MM.1S (cell line): ENCODE data around the gene CELA1.
A peak's percentile ranks its signal among the peaks of the same experiment; 100 is the strongest.

Source experiments
- DNase-seq: peaks from one replicate; pipeline ENCODE4 v3.0.0-alpha.2; 2015
- H2AFZ ChIP-seq: fragments of 300-600 bp; sonication (generic); 2 replicates; pipeline ENCODE4 v1.6.0; 2016; ENCODE audit warnings: antibody characterized with exemption, low read length
- H3F3A ChIP-seq: fragments of 300-600 bp; sonication (generic); 2 replicates; pipeline ENCODE4 v1.6.1; 2016; ENCODE audit warnings: mild to moderate bottlenecking, antibody characterized with exemption, low read length, moderate library complexity, mixed read lengths; ENCODE audit not compliant: insufficient read depth
- H3K27ac ChIP-seq: fragments of 300-600 bp; sonication (generic); 2 replicates; pipeline ENCODE4 v1.5.1; 2016; ENCODE audit warnings: mild to moderate bottlenecking, low read length
- H3K27me3 ChIP-seq: fragments of 300-600 bp; sonication (generic); replicated peaks from 2 replicates; pipeline ENCODE4 v1.6.0; 2016; ENCODE audit warnings: low read length; ENCODE audit not compliant: insufficient read depth
- H3K36me3 ChIP-seq: fragments of 300-600 bp; sonication (generic); replicated peaks from 2 replicates; pipeline ENCODE4 v1.6.1; 2016; ENCODE audit warnings: mild to moderate bottlenecking, low read length, mixed read lengths; ENCODE audit not compliant: insufficient read depth
- H3K4me1 ChIP-seq: fragments of 300-600 bp; sonication (generic); 2 replicates; pipeline ENCODE4 v1.6.1; 2016; ENCODE audit warnings: low read length, mixed read lengths
- H3K4me2 ChIP-seq: fragments of 300-600 bp; sonication (generic); 2 replicates; pipeline ENCODE4 v1.6.0; 2016; ENCODE audit warnings: low read depth, low read length
- H3K4me3 ChIP-seq: fragments of 300-600 bp; sonication (generic); 2 replicates; pipeline ENCODE4 v1.5.1; 2016; ENCODE audit warnings: low read length, mixed read lengths
- H3K79me2 ChIP-seq: fragments of 300-600 bp; sonication (generic); 2 replicates; pipeline ENCODE4 v1.6.1; 2016; ENCODE audit warnings: mixed run types, low read length, mixed read lengths
- H3K9ac ChIP-seq: fragments of 300-600 bp; sonication (generic); 2 replicates; pipeline ENCODE4 v1.6.1; 2016; ENCODE audit warnings: low read length, mixed read lengths
- H3K9me2 ChIP-seq: fragments of 300-600 bp; sonication (generic); replicated peaks from 2 replicates; pipeline ENCODE4 v1.6.1; 2016; ENCODE audit warnings: mild to moderate bottlenecking, low read length, mixed read lengths; ENCODE audit not compliant: insufficient read depth
- H3K9me3 ChIP-seq: fragments of 300-600 bp; sonication (generic); replicated peaks from 2 replicates; pipeline ENCODE4 v1.6.1; 2016; ENCODE audit warnings: mild to moderate bottlenecking, low read length, mixed read lengths; ENCODE audit not compliant: insufficient read depth
- H4K20me1 ChIP-seq: fragments of 300-600 bp; sonication (generic); 2 replicates; pipeline ENCODE4 v1.6.1; 2016; ENCODE audit warnings: mild to moderate bottlenecking, low read length, moderate library complexity, mixed read lengths; ENCODE audit not compliant: insufficient read depth
- EZH2 ChIP-seq: fragments of 300-600 bp; sonication (generic); optimal IDR thresholded peaks from 2 replicates; pipeline ENCODE3; 2017; ENCODE audit warnings: low read depth, mild to moderate bottlenecking, antibody characterized with exemption, low read length, mixed read lengths
- EZH2phosphoT487 ChIP-seq: fragments of 300-600 bp; sonication (generic); IDR thresholded peaks from 2 replicates; pipeline ENCODE4 v1.6.1; 2018; ENCODE audit warnings: antibody characterized with exemption, low read length
- TF ChIP-seq, protein P1 (sequence below): fragments of 300-600 bp; sonication (generic); IDR thresholded peaks from 2 replicates; pipeline ENCODE4 v1.5.1; 2016; ENCODE audit warnings: antibody characterized with exemption, low read length, mixed read lengths

The CELA1 gene

DNA sequence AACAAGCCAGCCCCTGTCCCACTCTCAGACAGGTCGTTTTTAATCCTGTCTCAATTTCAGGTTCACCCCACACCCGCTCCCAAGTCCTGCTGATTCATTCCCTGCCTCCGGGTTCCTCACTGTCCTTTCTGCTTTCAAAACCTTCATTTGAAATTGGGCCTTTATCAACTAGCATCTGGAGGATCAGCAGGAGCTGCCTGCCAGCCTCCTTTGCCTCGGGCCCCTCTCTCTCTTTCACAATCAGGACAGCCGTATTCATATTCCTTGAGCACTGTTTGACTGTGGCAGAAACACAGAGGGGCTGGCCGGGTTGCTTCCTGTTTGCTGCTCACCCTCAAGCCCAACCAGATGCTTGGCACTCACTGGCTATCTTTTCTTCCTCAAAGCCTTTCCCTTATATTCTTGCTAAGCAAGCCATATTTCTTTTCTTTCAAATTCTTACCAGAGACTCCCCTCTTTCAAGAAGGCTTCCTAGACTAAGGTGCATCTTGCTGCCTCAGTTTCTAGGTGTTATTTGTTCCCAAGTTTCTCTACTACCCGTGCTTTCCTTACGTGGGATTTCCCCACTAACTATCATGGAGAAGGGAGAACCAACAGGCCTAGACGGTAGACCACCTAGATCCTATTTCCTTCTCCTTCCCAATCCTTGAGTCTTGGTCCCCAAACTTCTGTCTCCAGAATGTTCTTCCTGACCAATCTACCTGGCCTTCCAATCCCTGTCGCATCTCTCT lies 41.8 kb upstream of the CELA1 start:
- Histone ChIP-seq H2AFZ (no peak overlapping the region), H3K4me2 (no peak overlapping the region), H3K27ac (no peak overlapping the region), H3K36me3 (no peaks in the 10 kb centered on the region), H3K79me2 (no peaks in the 10 kb centered on the region), H3K9me3 (no peaks in the 10 kb centered on the region), H4K20me1 (no peaks in the 10 kb centered on the region), H3K4me1 (peaks cover 16% of the 10 kb centered on the region), H3F3A (peaks cover 20% of the 10 kb centered on the region), H3K27me3 (no peaks in the 10 kb centered on the region; the same call in 1 of the 2 replicates), H3K4me3 (no peak overlapping the region), H3K9ac (no peak overlapping the region), H3K9me2 (no peaks in the 10 kb centered on the region)
- no peak for DNase-seq
- TF ChIP-seq, protein P1, sequence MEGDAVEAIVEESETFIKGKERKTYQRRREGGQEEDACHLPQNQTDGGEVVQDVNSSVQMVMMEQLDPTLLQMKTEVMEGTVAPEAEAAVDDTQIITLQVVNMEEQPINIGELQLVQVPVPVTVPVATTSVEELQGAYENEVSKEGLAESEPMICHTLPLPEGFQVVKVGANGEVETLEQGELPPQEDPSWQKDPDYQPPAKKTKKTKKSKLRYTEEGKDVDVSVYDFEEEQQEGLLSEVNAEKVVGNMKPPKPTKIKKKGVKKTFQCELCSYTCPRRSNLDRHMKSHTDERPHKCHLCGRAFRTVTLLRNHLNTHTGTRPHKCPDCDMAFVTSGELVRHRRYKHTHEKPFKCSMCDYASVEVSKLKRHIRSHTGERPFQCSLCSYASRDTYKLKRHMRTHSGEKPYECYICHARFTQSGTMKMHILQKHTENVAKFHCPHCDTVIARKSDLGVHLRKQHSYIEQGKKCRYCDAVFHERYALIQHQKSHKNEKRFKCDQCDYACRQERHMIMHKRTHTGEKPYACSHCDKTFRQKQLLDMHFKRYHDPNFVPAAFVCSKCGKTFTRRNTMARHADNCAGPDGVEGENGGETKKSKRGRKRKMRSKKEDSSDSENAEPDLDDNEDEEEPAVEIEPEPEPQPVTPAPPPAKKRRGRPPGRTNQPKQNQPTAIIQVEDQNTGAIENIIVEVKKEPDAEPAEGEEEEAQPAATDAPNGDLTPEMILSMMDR = no peak
- TF ChIP-seq EZH2 (no peak), EZH2phosphoT487 (no peak)

DNA sequence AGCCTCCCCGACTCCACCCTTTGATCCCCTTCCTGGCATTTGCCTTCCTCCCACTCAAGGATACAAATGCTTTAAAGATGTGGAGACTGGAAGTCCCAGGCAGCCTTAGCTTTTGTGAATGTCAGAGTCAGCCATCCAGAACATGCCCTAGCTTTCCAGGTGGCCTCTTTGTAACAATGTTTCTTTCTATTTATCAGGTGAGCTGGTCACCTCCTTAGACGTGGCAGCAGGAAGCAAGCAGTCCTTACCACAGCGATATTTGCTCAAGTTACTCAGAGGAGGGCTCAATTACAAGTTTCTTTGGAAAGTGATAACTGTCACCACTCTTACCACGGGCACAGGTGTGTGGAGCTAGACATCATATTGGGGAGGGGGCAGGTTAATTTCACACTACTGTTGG lies 39.9 kb upstream of the CELA1 start:
- no peak for DNase-seq
- no peak for TF ChIP-seq EZH2phosphoT487
- Histone ChIP-seq H3K79me2 (no peaks in the 10 kb centered on the region), H3K9me3 (no peaks in the 10 kb centered on the region), H3K36me3 (no peaks in the 10 kb centered on the region), H3K4me3 (no peak overlapping the region), H3K4me1 (peaks cover 20% of the 10 kb centered on the region), H2AFZ (no peak overlapping the region), H3K9me2 (no peaks in the 10 kb centered on the region), H3K27me3 (no peaks in the 10 kb centered on the region; the same call in 1 of the 2 replicates), H3F3A (peaks cover 12% of the 10 kb centered on the region), H3K9ac (no peak overlapping the region), H3K27ac (no peak overlapping the region), H4K20me1 (no peaks in the 10 kb centered on the region), H3K4me2 (no peak overlapping the region)

DNA sequence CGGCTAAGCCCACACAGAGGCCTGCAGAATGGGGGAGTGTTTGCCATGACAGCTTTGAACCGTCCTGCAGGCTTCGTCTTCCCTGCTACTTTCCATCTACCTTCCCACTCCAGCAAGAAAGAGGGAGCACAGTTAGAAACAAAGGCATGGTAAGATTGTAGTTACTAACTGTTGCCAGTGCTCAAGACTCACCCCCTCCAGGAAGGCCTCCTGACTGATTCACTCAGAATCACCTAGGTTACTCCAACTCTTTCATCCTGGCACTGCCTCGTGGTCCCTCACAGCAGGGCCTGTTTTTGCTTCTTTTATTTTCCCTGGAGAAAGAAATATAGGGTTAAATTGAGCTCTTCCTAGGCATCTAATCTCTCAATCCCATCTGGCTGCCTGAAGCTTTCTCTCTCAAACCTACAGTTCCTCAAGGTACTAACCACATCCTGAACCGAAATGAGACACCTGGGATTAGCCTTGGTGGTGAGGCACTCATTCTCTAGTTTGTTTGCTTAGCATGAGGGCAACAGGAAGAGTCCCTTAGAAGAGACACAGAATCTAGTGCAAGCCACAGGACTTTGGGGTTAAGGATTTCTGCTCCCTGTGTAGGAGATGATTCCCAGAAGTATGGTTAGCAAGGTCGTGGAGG lies 36.9 kb upstream of the CELA1 start:
- H4K20me1 ChIP-seq = no peaks in the 10 kb centered on the region
- H3K27ac ChIP-seq = no peak overlapping the region
- H2AFZ ChIP-seq = no peak overlapping the region
- H3K4me3 ChIP-seq = no peak overlapping the region
- no peaks in the 10 kb centered on the region for H3K36me3 ChIP-seq
- H3K4me2 ChIP-seq = peak overlapping the region; percentile 41; the same call in 1 of the 2 replicates
- H3K79me2 ChIP-seq = no peaks in the 10 kb centered on the region
- H3K27me3 ChIP-seq = no peaks in the 10 kb centered on the region
- H3K9me3 ChIP-seq = no peaks in the 10 kb centered on the region
- H3K9ac ChIP-seq = no peak overlapping the region
- H3K4me1 ChIP-seq = peaks cover 19% of the 10 kb centered on the region
- no peaks in the 10 kb centered on the region for H3K9me2 ChIP-seq
- peak; percentile 61 for DNase-seq
- peaks cover 12% of the 10 kb centered on the region for H3F3A ChIP-seq
- TF ChIP-seq EZH2phosphoT487 = no peak
- TF ChIP-seq, protein P1 = no peak
- no peak for TF ChIP-seq EZH2

DNA sequence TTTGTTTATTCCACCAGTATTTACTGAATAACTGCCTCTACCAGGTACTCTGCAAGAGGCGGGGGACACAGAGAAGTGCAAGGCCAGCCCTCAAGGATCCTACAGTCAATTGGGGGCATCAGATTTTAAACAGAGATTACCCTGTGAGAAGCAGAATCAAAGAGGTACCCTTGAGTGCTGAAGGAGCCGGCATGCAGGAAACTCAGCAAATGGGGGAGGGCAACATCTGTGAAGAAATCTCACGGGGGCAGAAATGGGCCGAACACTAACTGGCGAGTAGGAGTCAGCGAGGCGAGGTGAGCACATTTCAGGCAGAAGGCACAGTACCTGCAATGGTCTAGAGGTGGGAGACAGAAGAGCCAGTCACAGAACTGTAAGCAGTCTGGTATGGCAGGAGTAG lies 35.7 kb upstream of the CELA1 start:
- TF ChIP-seq EZH2 (no peak), EZH2phosphoT487 (no peak)
- TF ChIP-seq, protein P1 = no peak
- Histone ChIP-seq H3K9ac (no peak overlapping the region), H3K9me2 (no peaks in the 10 kb centered on the region)

More for the DNA sequence above, 35.7 kb upstream of the CELA1 start:
- Histone ChIP-seq H3K27me3 (no peaks in the 10 kb centered on the region), H3K4me3 (no peak overlapping the region), H4K20me1 (no peaks in the 10 kb centered on the region), H3K27ac (no peak overlapping the region), H3K4me2 (no peak overlapping the region), H3F3A (peaks cover 12% of the 10 kb centered on the region), H2AFZ (no peak overlapping the region), H3K36me3 (no peaks in the 10 kb centered on the region), H3K4me1 (peaks cover 19% of the 10 kb centered on the region), H3K79me2 (no peaks in the 10 kb centered on the region), H3K9me3 (no peaks in the 10 kb centered on the region)
- no peak for DNase-seq
